D721Med (cell line): ENCODE data around the gene NF1.
"Not testable (repeated sequence)": the region's sequence is repeated elsewhere in the genome, so short reads cannot be mapped to it uniquely, and the experiment has no call there.

Experiments
- DNase-seq: peaks from one replicate; pipeline ENCODE4 v3.0.0; 2011; ENCODE audit warnings: low spot score; ENCODE audit not compliant: insufficient read length
- FAIRE-seq: peaks from 2 replicates; lab custom pipeline; 2011; peaks lifted over from hg19 to GRCh38; lab: Jason Lieb, UNC
- TF ChIP-seq, protein P1 (sequence below): IDR thresholded peaks from 2 replicates; pipeline ENCODE4 v1.5.1; 2012; ENCODE audit warnings: mild to moderate bottlenecking, control low read depth; ENCODE audit not compliant: insufficient read depth; ENCODE audit errors: missing control alignments

The NF1 gene

DNA sequence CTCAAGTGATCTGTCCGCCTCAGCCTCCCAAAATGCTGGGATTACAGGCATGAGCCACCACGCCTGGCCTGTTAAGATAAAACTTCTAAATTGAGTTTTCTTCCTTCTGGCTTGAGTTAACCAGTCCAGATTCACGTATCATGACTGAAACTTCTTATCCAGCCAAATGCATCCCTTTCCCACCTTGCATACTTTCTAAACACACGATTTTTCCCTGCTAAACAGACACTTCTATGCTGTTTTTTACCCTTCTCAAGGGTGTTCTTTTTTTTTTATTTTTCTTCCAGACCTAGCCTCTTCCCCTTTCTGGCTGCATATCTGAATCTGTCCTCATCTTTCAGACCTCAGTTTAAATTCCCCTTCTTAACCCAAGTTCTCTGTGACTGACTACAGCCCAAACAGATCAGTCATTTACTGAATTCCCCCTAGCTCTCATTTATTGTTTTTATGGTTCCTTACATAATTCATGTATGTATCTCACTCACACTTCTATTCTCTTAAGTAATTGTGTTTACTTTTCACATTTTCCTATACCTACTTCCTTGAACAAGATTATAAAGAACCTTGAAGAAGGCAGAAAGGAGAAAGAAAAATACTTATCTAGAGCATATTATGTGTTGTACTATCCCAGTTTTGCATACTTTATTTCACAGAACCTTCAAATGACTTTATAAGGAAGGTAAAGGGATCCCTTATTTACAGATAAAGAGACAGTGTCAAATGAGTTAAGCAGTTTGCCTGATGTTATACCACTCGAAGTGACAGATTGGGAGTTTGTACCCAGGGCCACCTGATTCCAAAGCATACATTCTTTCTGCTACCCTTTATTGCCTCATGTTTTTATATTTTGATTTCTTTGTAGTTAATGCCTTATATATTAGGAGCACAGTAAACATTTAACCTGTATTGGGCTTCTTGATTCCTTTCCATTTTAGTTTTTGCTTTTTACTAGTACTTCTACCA lies 213.9 kb downstream of the NF1 start:
- DNase-seq, result no peak
- TF ChIP-seq, protein P1, sequence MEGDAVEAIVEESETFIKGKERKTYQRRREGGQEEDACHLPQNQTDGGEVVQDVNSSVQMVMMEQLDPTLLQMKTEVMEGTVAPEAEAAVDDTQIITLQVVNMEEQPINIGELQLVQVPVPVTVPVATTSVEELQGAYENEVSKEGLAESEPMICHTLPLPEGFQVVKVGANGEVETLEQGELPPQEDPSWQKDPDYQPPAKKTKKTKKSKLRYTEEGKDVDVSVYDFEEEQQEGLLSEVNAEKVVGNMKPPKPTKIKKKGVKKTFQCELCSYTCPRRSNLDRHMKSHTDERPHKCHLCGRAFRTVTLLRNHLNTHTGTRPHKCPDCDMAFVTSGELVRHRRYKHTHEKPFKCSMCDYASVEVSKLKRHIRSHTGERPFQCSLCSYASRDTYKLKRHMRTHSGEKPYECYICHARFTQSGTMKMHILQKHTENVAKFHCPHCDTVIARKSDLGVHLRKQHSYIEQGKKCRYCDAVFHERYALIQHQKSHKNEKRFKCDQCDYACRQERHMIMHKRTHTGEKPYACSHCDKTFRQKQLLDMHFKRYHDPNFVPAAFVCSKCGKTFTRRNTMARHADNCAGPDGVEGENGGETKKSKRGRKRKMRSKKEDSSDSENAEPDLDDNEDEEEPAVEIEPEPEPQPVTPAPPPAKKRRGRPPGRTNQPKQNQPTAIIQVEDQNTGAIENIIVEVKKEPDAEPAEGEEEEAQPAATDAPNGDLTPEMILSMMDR, result no peak
- FAIRE-seq, result no peak

DNA sequence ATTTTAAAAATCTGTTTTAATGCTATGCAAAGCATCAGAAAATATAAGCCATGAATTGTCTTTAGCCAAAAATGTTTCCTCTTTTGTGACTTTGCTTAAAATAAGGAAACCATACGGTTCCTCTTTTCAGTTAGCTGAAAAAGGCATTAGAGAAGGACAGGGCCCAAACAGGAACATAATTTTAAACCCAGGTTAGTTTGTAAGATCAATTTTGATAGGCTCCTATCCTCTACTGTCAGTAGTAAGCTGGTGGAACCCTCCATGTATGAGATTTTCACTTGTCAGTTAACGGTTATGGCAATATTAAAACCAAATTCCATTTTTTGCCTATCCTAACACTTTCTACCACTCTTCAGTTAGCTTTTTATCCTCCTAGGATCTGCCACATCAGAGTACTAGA lies 214.8 kb downstream of the NF1 start:
- TF ChIP-seq, protein P1, result no peak
- FAIRE-seq (no peak), DNase-seq (no peak)

DNA sequence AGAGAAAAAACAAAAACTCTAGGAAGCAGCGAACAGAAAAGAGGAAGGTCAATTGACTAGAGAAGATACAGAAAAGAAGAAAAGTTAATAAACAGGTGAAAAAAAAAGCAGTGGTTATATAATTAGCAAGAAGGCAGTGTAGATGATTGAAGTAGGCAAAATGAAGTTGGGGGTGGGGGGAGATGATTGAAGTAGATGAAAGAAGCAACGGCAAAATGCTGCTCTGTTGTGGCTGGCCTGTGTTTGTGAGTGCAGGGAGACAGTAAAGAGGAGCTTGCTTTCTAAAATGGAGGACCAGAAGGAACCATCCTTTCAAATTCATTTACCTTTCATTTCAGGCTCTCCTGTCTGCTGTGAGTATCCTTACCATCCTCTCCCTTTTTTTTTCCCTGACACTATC lies 215.5 kb downstream of the NF1 start:
- DNase-seq, result no peak
- no peak for FAIRE-seq
- TF ChIP-seq, protein P1, result no peak

GRCh38 chr17:31310886-31311285 lies 216.1 kb downstream of the NF1 start:
- TF ChIP-seq, protein P1, result no peak
- FAIRE-seq (no peak), DNase-seq (no peak)

- TF ChIP-seq, protein P1, result no peak
- DNase-seq (no peak), FAIRE-seq (no peak)
Observed at GRCh38 chr17:31311526-31311925, 216.7 kb downstream of the NF1 start.

GRCh38 chr17:31312223-31312622 lies 217.4 kb downstream of the NF1 start:
- not testable (repeated sequence) for FAIRE-seq, DNase-seq

- TF ChIP-seq, protein P1, result no peak
- DNase-seq, result no peak
- FAIRE-seq, result no peak
Observed at GRCh38 chr17:31313982-31314781, 219.4 kb downstream of the NF1 start, which contains the start of gene EVI2B. Gene EVI2B (minus strand): TSS chr17:31314054. CDS start chr17:31305609, 8,445 bp downstream.
